Thoracic aorta (tissue), 2 donors: Measurements from ENCODE around the gene TMEM106C. TPM values are rescaled to one million over a fixed set of nuclear protein-coding genes. Genes with fewer than 3 reads are reported as not detected.
"Not testable (repeated sequence)": the region's sequence is repeated elsewhere in the genome, so short reads cannot be mapped to it uniquely, and the experiment has no call there.

Experiments used
- ATAC-seq: fragments of 150-250 bp; one replicate; pipeline ENCODE4 v1.8.0; 2017; ENCODE audit warnings: low read depth; ENCODE audit not compliant: insufficient number of reproducible peaks, low FRiP score
- DNase-seq: peaks from one replicate; pipeline ENCODE4 v3.0.0-alpha.2; 2020; ENCODE audit warnings: low spot score
- H3K27ac ChIP-seq, 2 donors: fragments of 200-600 bp; sonication (generic); 1 replicate in 1 of 2; 2 replicates in 1 of 2; pipeline ENCODE4 v1.5.1; 2016; ENCODE audit warnings: mild to moderate bottlenecking in 2 of 2, moderate library complexity in 2 of 2
- H3K27me3 ChIP-seq: fragments of 200-600 bp; sonication (generic); replicated peaks from 2 replicates; pipeline ENCODE4 v1.6.0; 2016; ENCODE audit warnings: mild to moderate bottlenecking; ENCODE audit not compliant: insufficient read depth
- H3K36me3 ChIP-seq: fragments of 200-600 bp; sonication (generic); one replicate; pipeline ENCODE4 v1.5.1; 2016
- H3K4me1 ChIP-seq, 2 donors: fragments of 200-600 bp; sonication (generic); 1 replicate in 1 of 2; 2 replicates in 1 of 2; pipeline versions ENCODE4 v1.5.1 to v1.6.0; 2016; ENCODE audit warnings: low read depth in 2 of 2, mild to moderate bottlenecking in 1 of 2; ENCODE audit not compliant: control insufficient read depth in 1 of 2
- H3K4me3 ChIP-seq: fragments of 200-600 bp; sonication (generic); 2 replicates; pipeline ENCODE4 v1.5.1; 2016; ENCODE audit warnings: mild to moderate bottlenecking
- H3K9me3 ChIP-seq: fragments of 200-600 bp; sonication (generic); 2 replicates; pipeline ENCODE4 v1.5.1; 2016
- total RNA-seq, 2 donors: library from RNA; depleted of rRNA; stranded (reverse); fragments of >200 nt; gene quantifications; one replicate each; pipeline versions ENCODE4 v1.1.0 to v1.2.3, GENCODE V29; 2016
- TF ChIP-seq, protein P1 (sequence below): fragments of 200-600 bp; sonication (generic); IDR thresholded peaks from one replicate; pipeline ENCODE4 v1.5.1; 2019; ENCODE audit warnings: antibody characterized with exemption

Gene TMEM106C
- total RNA-seq, 2 donors from 2014 or later: 48.1 to 149 TPM

GRCh38 chr12:47949441-47950341 lies 13.7 kb upstream of the TMEM106C start:
- peaks cover 0 to 6% of the 10 kb centered on the region in 2 donors for H3K4me1 ChIP-seq
- H3K4me3 ChIP-seq: no peak overlapping the region
- H3K9me3 ChIP-seq: no peaks in the 10 kb centered on the region
- no peaks in the 10 kb centered on the region for H3K36me3 ChIP-seq
- H3K27me3 ChIP-seq: no peaks in the 10 kb centered on the region
- no peak overlapping the region for H3K27ac ChIP-seq
- peak; percentile 26 for ATAC-seq
- TF ChIP-seq, protein P1, sequence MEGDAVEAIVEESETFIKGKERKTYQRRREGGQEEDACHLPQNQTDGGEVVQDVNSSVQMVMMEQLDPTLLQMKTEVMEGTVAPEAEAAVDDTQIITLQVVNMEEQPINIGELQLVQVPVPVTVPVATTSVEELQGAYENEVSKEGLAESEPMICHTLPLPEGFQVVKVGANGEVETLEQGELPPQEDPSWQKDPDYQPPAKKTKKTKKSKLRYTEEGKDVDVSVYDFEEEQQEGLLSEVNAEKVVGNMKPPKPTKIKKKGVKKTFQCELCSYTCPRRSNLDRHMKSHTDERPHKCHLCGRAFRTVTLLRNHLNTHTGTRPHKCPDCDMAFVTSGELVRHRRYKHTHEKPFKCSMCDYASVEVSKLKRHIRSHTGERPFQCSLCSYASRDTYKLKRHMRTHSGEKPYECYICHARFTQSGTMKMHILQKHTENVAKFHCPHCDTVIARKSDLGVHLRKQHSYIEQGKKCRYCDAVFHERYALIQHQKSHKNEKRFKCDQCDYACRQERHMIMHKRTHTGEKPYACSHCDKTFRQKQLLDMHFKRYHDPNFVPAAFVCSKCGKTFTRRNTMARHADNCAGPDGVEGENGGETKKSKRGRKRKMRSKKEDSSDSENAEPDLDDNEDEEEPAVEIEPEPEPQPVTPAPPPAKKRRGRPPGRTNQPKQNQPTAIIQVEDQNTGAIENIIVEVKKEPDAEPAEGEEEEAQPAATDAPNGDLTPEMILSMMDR: peak; percentile 83
- DNase-seq: peak; percentile 9

DNA sequence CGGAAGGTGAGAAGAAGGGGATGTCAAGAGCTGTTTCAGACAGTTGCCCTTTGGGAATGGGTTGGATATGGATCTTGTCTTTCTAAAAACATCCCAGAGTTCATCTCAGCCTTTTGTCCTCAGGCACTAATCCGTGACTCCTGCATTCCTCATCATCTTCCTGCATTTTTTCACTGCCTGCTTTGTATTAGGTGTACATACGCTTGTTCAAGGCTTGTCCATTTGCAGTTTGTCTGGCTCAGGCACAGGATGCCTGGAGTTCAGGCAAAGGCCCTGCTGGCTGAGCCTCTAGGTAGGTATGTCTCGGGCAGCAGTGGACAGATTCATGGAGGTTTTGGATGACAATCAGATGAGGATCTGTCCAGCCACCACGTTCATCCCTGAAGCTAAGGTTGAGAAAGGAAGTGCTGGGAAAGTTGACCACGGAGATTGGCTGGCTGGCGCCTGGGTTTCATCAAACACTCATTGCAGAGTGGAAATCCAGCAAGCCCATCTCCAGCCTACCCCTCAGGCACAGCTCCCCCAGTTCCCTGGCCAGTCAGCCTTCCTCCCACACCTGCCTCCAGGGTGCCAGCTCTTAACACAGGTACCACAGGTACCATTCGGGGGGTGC lies 12.4 kb upstream of the TMEM106C start:
- peaks cover 0 to 6% of the 10 kb centered on the region in 2 donors for H3K4me1 ChIP-seq
- ATAC-seq (no peak), DNase-seq (no peak)
- no peaks in the 10 kb centered on the region for H3K36me3 ChIP-seq
- H3K4me3 ChIP-seq: no peak overlapping the region
- TF ChIP-seq, protein P1: no peak
- no peaks in the 10 kb centered on the region for H3K27me3 ChIP-seq
- no peaks in the 10 kb centered on the region for H3K9me3 ChIP-seq
- no peak overlapping the region for H3K27ac ChIP-seq

- Histone ChIP-seq H3K27ac (no peak overlapping the region), H3K36me3 (no peaks in the 10 kb centered on the region), H3K4me1 (peaks cover 0 to 3% of the 10 kb centered on the region in 2 donors), H3K4me3 (no peak overlapping the region), H3K9me3 (no peaks in the 10 kb centered on the region), H3K27me3 (no peaks in the 10 kb centered on the region)
- TF ChIP-seq, protein P1: no peak
- ATAC-seq: no peak
- DNase-seq: no peak
Observed at GRCh38 chr12:47954058-47954457, 9.3 kb upstream of the TMEM106C start.

GRCh38 chr12:47954467-47955045 lies 8.8 kb upstream of the TMEM106C start:
- DNase-seq (no peak), ATAC-seq (no peak)
- TF ChIP-seq, protein P1: no peak
- Histone ChIP-seq H3K27ac (no peak overlapping the region), H3K4me1 (no peaks in the 10 kb centered on the region), H3K4me3 (no peak overlapping the region), H3K36me3 (no peaks in the 10 kb centered on the region), H3K27me3 (no peaks in the 10 kb centered on the region), H3K9me3 (no peaks in the 10 kb centered on the region)

GRCh38 chr12:47955059-47955458 lies 8.3 kb upstream of the TMEM106C start:
- H3K27me3 ChIP-seq: no peaks in the 10 kb centered on the region
- H3K27ac ChIP-seq: no peak overlapping the region
- DNase-seq (no peak), ATAC-seq (no peak)
- H3K4me1 ChIP-seq: no peaks in the 10 kb centered on the region
- H3K36me3 ChIP-seq: no peaks in the 10 kb centered on the region
- TF ChIP-seq, protein P1: no peak
- H3K4me3 ChIP-seq: no peak overlapping the region
- H3K9me3 ChIP-seq: no peaks in the 10 kb centered on the region

DNA sequence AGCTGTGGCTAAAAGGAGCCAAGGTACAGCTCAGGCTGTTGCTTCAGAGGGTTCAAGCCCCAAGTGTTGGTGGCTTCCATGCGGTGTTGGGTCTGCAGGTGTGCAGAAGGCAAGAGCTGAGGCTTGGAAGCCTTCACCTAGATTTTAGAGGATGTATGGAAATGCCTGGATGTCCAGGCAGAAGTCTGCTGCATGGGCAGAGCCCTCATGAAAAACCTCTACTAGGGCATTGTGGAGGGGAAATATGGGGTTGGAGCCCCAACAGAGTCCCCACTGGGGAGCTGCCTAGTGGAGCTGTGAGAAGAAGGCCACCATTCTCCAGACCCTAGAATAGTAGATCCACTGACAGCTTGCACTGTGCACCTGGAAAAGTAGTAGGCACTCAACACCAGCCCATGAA lies 5.7 kb upstream of the TMEM106C start:
- H3K4me3 ChIP-seq, DNase-seq, H3K27ac ChIP-seq, H3K27me3 ChIP-seq, ATAC-seq, H3K4me1 ChIP-seq, H3K9me3 ChIP-seq, H3K36me3 ChIP-seq: not testable (repeated sequence)
